HepG2 (cell line): ENCODE results near the gene AUTS2. TPM values are rescaled to one million over a fixed set of nuclear protein-coding genes. Genes with fewer than 3 reads are reported as not detected.

Source experiments
- ATAC-seq: fragments of 200-7000 bp; cut with Tn5 transposase; 3 replicates; pipeline ENCODE4 v1.9.1; 2020; ENCODE audit warnings: mild to moderate bottlenecking, moderate library complexity
- BruUV-seq: library from RNA; stranded (reverse); fragments of 400-500 nt; replicated peaks from 2 replicates; lab custom pipeline; 2021; lab: Mats Ljungman, UMichigan
- CTCF ChIA-PET: fragments of 300-600 bp; formaldehyde crosslinking; extraction: SDS; loops from one replicate; lab custom pipeline; 2021; ENCODE audit warnings: low total read pairs, inconsistent platforms, low intra/inter-chr PET ratio; lab: Yijun Ruan, JAX
- POLR2A ChIA-PET: fragments of 350-600 bp; sonication (Branson Sonifier 250); formaldehyde crosslinking; loops from one replicate; lab custom pipeline; 2020; ENCODE audit warnings: antibody characterized with exemption, inconsistent platforms; lab: Yijun Ruan, JAX
- DNase-seq: peaks from one replicate; pipeline ENCODE4 v3.0.0-alpha.2; 2015; ENCODE audit warnings: low spot score
- FAIRE-seq: peaks from 3 replicates; lab custom pipeline; 2011; peaks lifted over from hg19 to GRCh38; lab: Jason Lieb, UNC
- H2AFZ ChIP-seq: one replicate; pipeline ENCODE4 v1.6.1; 2011; ENCODE audit warnings: low read length, inconsistent platforms
- H3K27ac ChIP-seq: fragments of 300-600 bp; 3 replicates; pipeline ENCODE4 v1.8.0; 2011; ENCODE audit warnings: mixed run types, mild to moderate bottlenecking, mixed read lengths, low read length, inconsistent platforms; ENCODE audit not compliant: insufficient read depth; ENCODE audit errors: extremely low read length
- H3K27me3 ChIP-seq, 2 experiments: fragments of 200-600 bp in 1 of 2; 2 replicates in 1 of 2; 3 replicates in 1 of 2; pipeline versions ENCODE4 v1.6.0 to v1.8.0; 2011; ENCODE audit warnings: low read length in 2 of 2, mild to moderate bottlenecking in 2 of 2, moderate library complexity in 2 of 2, inconsistent platforms in 1 of 2; ENCODE audit not compliant: insufficient read depth in 2 of 2, control insufficient read depth in 1 of 2
- H3K36me3 ChIP-seq, 2 experiments: fragments of 200-600 bp in 1 of 2; replicated peaks in 1 of 2; 2 replicates in 1 of 2; 3 replicates in 1 of 2; pipeline versions ENCODE4 v1.5.1 to v1.8.0; 2011; ENCODE audit warnings: low read length in 2 of 2, inconsistent platforms in 1 of 2; ENCODE audit not compliant: insufficient read depth in 2 of 2, control insufficient read depth in 1 of 2
- H3K4me1 ChIP-seq: 2 replicates; pipeline ENCODE4 v1.5.1; 2012; ENCODE audit warnings: low read length, inconsistent platforms; ENCODE audit not compliant: insufficient read depth
- H3K4me2 ChIP-seq: 2 replicates; pipeline ENCODE4 v1.6.0; 2011; ENCODE audit warnings: low read depth, low read length, inconsistent platforms
- H3K4me3 ChIP-seq, 3 experiments: fragments of 200-600 bp in 1 of 3; sonication (generic), shearing (Covaris generic) in 1 of 3; replicated peaks in 1 of 3; 2 replicates each; pipeline ENCODE4 v1.5.1; 2011 to 2016; ENCODE audit warnings: low read length in 3 of 3, inconsistent platforms in 2 of 3, low read depth in 2 of 3, mild to moderate bottlenecking in 2 of 3, control low read depth in 1 of 3, mixed read lengths in 1 of 3; ENCODE audit not compliant: insufficient read depth in 1 of 3
- H3K79me2 ChIP-seq: one replicate; pipeline ENCODE4 v1.6.1; 2011; ENCODE audit warnings: low read length, inconsistent platforms; ENCODE audit not compliant: insufficient read depth
- H3K9ac ChIP-seq: 2 replicates; pipeline ENCODE4 v1.6.0; 2011; ENCODE audit warnings: mild to moderate bottlenecking, low read depth, low read length, inconsistent platforms; ENCODE audit not compliant: insufficient read depth
- H3K9me3 ChIP-seq: 2 replicates; pipeline ENCODE4 v1.5.1; 2012; ENCODE audit warnings: mild to moderate bottlenecking, low read length
- H4K20me1 ChIP-seq: 2 replicates; pipeline ENCODE4 v1.6.0; 2011; ENCODE audit warnings: inconsistent platforms, mild to moderate bottlenecking, low read length, moderate library complexity; ENCODE audit not compliant: insufficient read depth
- DPF2 ChIP-seq: sonication (generic); formaldehyde crosslinking; IDR thresholded peaks from 2 replicates; pipeline ENCODE4 v1.4.0; 2020; ENCODE audit warnings: mild to moderate bottlenecking, low read depth, missing genetic modification reagents, borderline replicate concordance
- FOXK1 ChIP-seq: sonication (generic); formaldehyde crosslinking; IDR thresholded peaks from 2 replicates; pipeline ENCODE4 v1.4.0; 2020; ENCODE audit warnings: low read depth, missing genetic modification reagents, borderline replicate concordance
- HHEX ChIP-seq: IDR thresholded peaks from 2 replicates; pipeline ENCODE4 v1.6.1; 2016; ENCODE audit warnings: control low read depth
- IKZF4 ChIP-seq: sonication (generic); formaldehyde crosslinking; IDR thresholded peaks from 2 replicates; pipeline ENCODE4 v1.5.1; 2020; ENCODE audit warnings: borderline replicate concordance, mild to moderate bottlenecking, low read depth, missing genetic modification reagents; ENCODE audit errors: not compliant biosample characterization
- JUN ChIP-seq: sonication (generic); formaldehyde crosslinking; IDR thresholded peaks from 2 replicates; pipeline ENCODE4 v1.4.0; 2020; ENCODE audit warnings: mild to moderate bottlenecking, missing genetic modification reagents
- NRL ChIP-seq: sonication (generic); formaldehyde crosslinking; IDR thresholded peaks from 2 replicates; pipeline ENCODE4 v1.5.0; 2020; ENCODE audit warnings: missing genetic modification reagents, mild to moderate bottlenecking, moderate library complexity, borderline replicate concordance
- PLRG1 ChIP-seq: fragments of 450-650 bp; conservative IDR thresholded peaks from 2 replicates; pipeline ENCODE4 v1.6.1; 2016
- U2AF1 ChIP-seq: fragments of 200-400 bp; formaldehyde crosslinking; optimal IDR thresholded peaks from 2 replicates; pipeline ENCODE3; 2017; ENCODE audit warnings: mild to moderate bottlenecking, low read depth, low read length
- WGBS: methylation state at CpG from one replicate; pipeline ENCODE4 v1.1.6; 2017; ENCODE audit warnings: low lambda C conversion rate; 5-methylcytosine and 5-hydroxymethylcytosine counted together
- in situ Hi-C: cut with HindIII; loops from 2 replicates; pipeline ENCODE4 v1.10.0; 2017; ENCODE audit warnings: low pct_unique_long_range_greater_than_20kb; ENCODE audit not compliant: extremely low pct_ligation_motif_present
- intact Hi-C: fragments of 100-400 bp; cut with micrococcal nuclease; formaldehyde crosslinking; loops from one replicate; pipeline ENCODE4 v1.10.0; 2022; ENCODE audit not compliant: unreplicated experiment
- polyA plus RNA-seq, 8 experiments: library from polyadenylated mRNA; depleted of rRNA in 3 of 8; stranded (reverse) in 7 of 8; unstranded in 1 of 8; fragments of >200 nt; fragmentation: Illumina TruSeq in 4 of 8; extraction: Trizol in 4 of 8; gene quantifications; 2 replicates each; pipeline versions ENCODE4 v1.2.1 to v1.2.3, GENCODE V29; 2011 to 2016; ENCODE audit warnings: low read depth in 4 of 8, missing spikeins in 1 of 8, mixed read lengths in 1 of 8; ENCODE audit not compliant: insufficient read depth in 1 of 8
- total RNA-seq, 5 experiments: library from RNA; depleted of rRNA; stranded (reverse); fragments of >200 nt; fragmentation: Illumina TruSeq; extraction: Trizol; gene quantifications; 2 replicates each; pipeline ENCODE4 v1.2.3, GENCODE V29; 2016; ENCODE audit warnings: low read depth in 1 of 5
- TF ChIP-seq, protein P1 (sequence below): fragments of 450-650 bp; IDR thresholded peaks from 2 replicates; pipeline ENCODE4 v1.6.1; 2017; ENCODE audit warnings: mild to moderate bottlenecking
- TF ChIP-seq, protein P2 (sequence below): IDR thresholded peaks from 2 replicates; pipeline ENCODE4 v1.6.1; 2016; ENCODE audit warnings: missing biosample characterization, missing genetic modification reagents, low read depth

The AUTS2 gene
- total and polyA plus RNA-seq, 2 of the 13 experiments (the other 11 are each of a cell fraction or from before 2014, with no cell fraction given): 0.38 TPM; not detected in 1

DNA sequence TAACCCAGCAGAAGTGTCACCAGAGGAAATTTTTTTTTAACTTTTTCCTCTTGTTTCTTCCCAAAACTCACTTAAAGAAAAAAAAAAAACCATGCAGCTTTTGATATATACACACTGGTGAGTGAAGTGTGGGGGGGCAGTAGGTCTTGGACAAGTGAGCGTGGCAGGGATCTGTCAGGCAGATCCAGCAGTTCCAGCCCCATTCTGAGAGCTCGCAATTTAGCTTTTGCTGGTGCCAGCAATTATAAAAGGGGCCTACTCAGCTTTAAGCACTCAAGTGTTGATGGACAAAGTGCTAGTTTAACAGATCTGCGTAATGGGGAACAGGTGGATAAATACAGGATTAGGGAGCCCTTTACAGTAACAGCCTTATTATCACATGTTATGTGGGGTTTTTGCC, 914.5 kb downstream of the AUTS2 start:
- BruUV-seq: no TSS peak
- H3K27me3 ChIP-seq: no peaks in the 10 kb centered on the region
- no peaks in the 10 kb centered on the region for H3K36me3 ChIP-seq
- DNase-seq (no peak), ATAC-seq (no peak), FAIRE-seq (no peak)
- H2AFZ ChIP-seq: no peak overlapping the region
- H3K4me1 ChIP-seq: no peaks in the 10 kb centered on the region
- H3K79me2 ChIP-seq: no peaks in the 10 kb centered on the region
- in situ Hi-C loops: no loop called here
- TF ChIP-seq FOXK1 (no peak), NRL (CRISPR knock-in tag) (no peak), DPF2 (CRISPR knock-in tag) (no peak), U2AF1 (no peak), JUN (CRISPR knock-in tag) (no peak), IKZF4 (no peak), HHEX (CRISPR knock-in tag) (no peak), PLRG1 (no peak)
- TF ChIP-seq, protein P1, sequence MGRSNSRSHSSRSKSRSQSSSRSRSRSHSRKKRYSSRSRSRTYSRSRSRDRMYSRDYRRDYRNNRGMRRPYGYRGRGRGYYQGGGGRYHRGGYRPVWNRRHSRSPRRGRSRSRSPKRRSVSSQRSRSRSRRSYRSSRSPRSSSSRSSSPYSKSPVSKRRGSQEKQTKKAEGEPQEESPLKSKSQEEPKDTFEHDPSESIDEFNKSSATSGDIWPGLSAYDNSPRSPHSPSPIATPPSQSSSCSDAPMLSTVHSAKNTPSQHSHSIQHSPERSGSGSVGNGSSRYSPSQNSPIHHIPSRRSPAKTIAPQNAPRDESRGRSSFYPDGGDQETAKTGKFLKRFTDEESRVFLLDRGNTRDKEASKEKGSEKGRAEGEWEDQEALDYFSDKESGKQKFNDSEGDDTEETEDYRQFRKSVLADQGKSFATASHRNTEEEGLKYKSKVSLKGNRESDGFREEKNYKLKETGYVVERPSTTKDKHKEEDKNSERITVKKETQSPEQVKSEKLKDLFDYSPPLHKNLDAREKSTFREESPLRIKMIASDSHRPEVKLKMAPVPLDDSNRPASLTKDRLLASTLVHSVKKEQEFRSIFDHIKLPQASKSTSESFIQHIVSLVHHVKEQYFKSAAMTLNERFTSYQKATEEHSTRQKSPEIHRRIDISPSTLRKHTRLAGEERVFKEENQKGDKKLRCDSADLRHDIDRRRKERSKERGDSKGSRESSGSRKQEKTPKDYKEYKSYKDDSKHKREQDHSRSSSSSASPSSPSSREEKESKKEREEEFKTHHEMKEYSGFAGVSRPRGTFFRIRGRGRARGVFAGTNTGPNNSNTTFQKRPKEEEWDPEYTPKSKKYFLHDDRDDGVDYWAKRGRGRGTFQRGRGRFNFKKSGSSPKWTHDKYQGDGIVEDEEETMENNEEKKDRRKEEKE: no peak
- TF ChIP-seq, protein P2, sequence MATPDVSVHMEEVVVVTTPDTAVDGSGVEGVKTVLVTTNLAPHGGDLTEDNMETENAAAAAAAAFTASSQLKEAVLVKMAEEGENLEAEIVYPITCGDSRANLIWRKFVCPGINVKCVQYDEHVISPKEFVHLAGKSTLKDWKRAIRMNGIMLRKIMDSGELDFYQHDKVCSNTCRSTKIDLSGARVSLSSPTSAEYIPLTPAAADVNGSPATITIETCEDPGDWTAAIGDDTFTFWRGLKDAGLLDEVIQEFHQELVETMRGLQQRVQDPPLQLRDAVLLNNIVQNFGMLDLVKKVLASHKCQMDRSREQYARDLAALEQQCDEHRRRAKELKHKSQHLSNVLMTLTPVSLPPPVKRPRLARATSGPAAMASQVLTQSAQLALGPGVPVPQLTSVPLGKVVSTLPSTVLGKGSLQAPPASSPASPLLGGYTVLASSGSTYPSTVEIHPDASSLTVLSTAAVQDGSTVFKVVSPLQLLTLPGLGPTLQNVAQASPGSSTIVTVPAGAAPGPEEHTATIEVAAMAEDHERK (CRISPR knock-in tag): no peak
- H3K27ac ChIP-seq: no peak overlapping the region
- H3K9ac ChIP-seq: no peak overlapping the region
- ChIA-PET CTCF (no interaction called here), POLR2A (no interaction called here)
- H3K9me3 ChIP-seq: no peaks in the 10 kb centered on the region
- H3K4me2 ChIP-seq: no peak overlapping the region
- H3K4me3 ChIP-seq: no peak overlapping the region
- intact Hi-C loops: no loop called here
- H4K20me1 ChIP-seq: no peaks in the 10 kb centered on the region
- 35% methylated on average over 3 of the region's 3 CpGs for WGBS
